Measurements from ENCODE around the gene MGAT5B.
A peak's percentile ranks its signal among the peaks of the same experiment; 100 is the strongest.
"Not testable (repeated sequence)": the region's sequence is repeated elsewhere in the genome, so short reads cannot be mapped to it uniquely, and the experiment has no call there.

MGAT5B gene, protein sequence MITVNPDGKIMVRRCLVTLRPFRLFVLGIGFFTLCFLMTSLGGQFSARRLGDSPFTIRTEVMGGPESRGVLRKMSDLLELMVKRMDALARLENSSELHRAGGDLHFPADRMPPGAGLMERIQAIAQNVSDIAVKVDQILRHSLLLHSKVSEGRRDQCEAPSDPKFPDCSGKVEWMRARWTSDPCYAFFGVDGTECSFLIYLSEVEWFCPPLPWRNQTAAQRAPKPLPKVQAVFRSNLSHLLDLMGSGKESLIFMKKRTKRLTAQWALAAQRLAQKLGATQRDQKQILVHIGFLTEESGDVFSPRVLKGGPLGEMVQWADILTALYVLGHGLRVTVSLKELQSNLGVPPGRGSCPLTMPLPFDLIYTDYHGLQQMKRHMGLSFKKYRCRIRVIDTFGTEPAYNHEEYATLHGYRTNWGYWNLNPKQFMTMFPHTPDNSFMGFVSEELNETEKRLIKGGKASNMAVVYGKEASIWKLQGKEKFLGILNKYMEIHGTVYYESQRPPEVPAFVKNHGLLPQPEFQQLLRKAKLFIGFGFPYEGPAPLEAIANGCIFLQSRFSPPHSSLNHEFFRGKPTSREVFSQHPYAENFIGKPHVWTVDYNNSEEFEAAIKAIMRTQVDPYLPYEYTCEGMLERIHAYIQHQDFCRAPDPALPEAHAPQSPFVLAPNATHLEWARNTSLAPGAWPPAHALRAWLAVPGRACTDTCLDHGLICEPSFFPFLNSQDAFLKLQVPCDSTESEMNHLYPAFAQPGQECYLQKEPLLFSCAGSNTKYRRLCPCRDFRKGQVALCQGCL

DNA sequence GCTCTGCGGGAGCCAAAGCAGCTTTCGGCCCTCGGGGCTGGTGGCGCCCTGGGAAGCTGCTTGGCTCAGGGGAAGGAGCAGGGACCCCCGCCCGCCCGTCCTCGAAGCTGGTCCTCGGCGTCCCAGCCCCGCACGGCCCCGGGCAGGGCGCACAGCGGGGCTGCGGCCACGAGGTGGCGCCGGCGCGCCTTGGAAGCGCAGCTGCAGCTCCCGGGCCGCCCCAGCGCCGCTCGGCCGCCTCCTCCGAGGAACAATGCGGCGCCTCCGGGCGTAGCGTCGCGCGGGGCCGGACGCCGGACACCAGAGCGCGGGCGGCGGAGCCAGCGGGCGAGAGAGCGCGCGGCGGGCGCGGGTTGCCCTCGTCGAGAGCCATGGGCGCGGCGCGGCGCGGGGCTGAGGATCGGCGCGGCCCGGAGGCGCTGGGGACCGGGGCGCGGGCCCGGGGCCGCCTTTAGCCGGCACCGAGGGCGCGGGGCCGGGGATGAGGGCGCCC lies at the start of gene MGAT5B:
MGAT5B (plus strand) TSS at position 229 of the 493 bp plus-strand sequence. CDS start 626 bp downstream, outside the sequence.
- FAIRE-seq (peak; percentile 98), DNase-seq (ENCODE audit: insufficient read length, low spot score) (peak; percentile 90)

GRCh38 chr17:76820039-76820438 lies 48.2 kb upstream of the MGAT5B start:
- no peak for DNase-seq (ENCODE audit: insufficient read length, low spot score)
- FAIRE-seq = no peak

DNA sequence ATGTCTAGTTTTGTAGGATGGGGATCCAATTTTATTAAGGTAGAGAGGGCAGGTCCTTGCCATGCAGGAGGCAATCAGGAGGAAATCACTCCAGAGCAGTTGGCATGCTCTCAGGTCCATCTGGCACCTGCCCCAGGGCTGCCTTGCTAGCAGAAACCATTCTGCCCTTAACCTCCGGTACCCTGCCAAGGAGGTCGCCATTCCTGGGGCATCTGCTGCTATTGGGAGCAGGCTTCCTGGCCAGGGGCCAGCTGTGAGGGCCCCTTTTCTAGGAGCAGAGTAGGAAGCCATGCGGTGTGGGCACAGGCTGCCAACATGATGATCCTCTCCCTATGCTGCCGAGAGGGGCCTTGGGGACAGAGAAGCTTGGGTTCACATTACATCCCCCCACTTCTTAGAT lies 47.6 kb upstream of the MGAT5B start:
- FAIRE-seq (no peak), DNase-seq (ENCODE audit: insufficient read length, low spot score) (no peak)

DNA sequence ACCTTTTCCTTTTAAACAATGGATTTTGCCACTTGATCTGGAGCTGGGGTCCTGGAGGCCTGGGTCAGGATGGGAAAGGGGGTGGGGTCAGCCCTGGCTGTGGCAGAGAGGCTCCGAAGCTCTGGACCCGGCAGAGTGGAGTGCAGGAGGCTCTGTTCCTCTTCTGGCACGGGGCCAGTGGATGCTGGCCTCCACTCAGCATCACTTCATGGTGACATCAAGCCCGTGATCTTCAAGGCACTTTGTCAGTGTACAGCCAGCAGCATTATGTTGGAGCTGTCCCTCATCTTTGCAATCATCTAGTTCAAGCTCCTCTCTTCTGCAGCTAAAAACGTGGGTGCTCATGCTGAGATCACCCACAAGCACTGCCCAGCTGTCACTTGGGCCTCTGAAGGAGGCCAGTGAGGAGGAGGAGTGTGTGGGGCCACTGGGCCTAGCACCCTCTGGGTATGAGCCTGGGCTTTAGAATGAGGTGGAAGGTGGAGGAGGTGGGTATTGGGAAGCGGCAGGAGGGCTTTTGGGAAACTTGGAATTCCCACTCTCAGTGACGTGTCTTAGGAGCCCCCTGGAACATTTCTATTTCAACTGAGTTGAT lies 45.9 kb upstream of the MGAT5B start:
- DNase-seq (ENCODE audit: insufficient read length, low spot score) (no peak), FAIRE-seq (peak; percentile 80)

- DNase-seq (ENCODE audit: insufficient read length, low spot score) (no peak), FAIRE-seq (no peak)
Measured at GRCh38 chr17:76824093-76824492, 44.1 kb upstream of the MGAT5B start.

DNA sequence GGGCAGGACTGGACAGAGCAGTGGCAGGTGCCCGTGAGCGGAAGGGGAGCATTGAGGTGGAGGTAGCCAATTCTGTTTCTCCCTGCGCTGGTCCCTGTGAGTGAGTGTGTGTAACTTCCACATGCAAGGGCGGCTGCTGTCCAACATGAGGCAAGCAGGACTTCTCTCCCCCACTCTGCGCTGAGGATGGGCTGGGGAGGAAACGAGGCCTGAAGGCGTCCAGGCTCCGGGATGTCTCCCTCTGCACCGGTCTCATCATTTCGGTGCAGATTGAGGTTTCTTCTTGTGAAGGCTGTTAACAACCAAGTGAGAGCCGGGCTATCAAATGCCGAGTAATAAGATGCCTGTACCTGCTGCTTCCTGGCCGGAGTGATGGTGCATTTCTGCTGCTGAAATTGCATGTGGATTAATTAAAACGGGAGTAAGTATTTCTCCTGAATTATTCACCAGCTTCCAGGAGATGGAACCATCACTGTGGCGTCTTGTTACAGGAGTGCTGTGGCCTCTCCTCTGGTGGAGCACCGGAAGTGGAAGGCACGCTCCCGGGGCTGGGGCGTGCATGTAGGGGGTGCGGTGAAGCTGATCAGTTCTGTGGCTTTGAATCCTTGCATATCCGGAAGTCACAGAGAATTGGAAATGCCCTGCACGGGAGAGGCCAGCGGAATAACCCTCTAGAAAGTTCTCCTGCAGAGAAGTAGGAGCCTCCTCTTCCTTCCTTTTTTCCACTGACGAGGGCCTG lies 41.7 kb upstream of the MGAT5B start:
- FAIRE-seq (no peak), DNase-seq (ENCODE audit: insufficient read length, low spot score) (no peak)

DNA sequence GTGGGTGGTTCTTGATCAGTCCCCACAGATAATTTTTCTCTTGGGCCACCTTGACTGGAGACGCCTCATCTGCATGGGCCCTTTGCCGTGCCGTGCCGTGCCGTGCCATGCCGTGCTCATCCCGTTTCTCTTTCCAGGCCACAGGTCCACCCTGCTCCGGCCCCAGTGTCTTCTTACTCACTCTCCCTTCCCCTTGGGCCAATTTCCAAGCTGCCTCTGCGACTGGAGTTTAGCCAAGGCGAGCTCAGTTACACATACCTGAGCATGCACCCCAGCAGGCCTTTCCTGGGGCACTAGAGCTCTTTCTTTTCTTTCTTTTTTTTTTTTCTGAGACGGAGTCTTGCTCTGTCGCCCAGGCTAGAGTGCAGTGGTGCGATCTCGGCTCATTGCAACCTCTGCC lies 40.5 kb upstream of the MGAT5B start:
- DNase-seq (ENCODE audit: insufficient read length, low spot score) = no peak
- no peak for FAIRE-seq

GRCh38 chr17:76830987-76831715 lies 37.1 kb upstream of the MGAT5B start:
- DNase-seq (ENCODE audit: insufficient read length, low spot score) (no peak), FAIRE-seq (no peak)

- FAIRE-seq (no peak), DNase-seq (ENCODE audit: insufficient read length, low spot score) (no peak)
Measured at GRCh38 chr17:76833034-76833644, 35.1 kb upstream of the MGAT5B start.

GRCh38 chr17:76833747-76834146 lies 34.5 kb upstream of the MGAT5B start:
- no peak for FAIRE-seq
- DNase-seq (ENCODE audit: insufficient read length, low spot score) = no peak

GRCh38 chr17:76834870-76835269 lies 33.3 kb upstream of the MGAT5B start:
- DNase-seq (ENCODE audit: insufficient read length, low spot score) = no peak

DNA sequence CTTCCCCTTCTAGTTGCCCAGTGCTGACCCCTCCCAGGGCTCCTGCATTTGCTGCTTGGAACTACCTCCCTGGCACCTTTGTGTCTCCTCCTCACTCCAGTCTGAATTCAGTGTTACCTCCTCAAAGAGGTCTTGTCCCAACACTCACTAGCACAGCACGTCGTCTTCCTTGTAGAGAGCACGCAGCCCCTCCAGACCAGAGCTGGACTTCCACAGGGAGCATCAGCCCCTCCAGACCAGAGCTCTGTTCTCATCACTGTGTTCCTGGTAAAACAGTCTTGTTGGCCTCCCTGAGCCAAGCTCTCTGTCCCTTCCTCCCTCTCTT lies 27.8 kb upstream of the MGAT5B start:
- FAIRE-seq = peak; percentile 38

More at GRCh38 chr17:76834870-76835269, 33.3 kb upstream of the MGAT5B start:
- no peak for FAIRE-seq

DNA sequence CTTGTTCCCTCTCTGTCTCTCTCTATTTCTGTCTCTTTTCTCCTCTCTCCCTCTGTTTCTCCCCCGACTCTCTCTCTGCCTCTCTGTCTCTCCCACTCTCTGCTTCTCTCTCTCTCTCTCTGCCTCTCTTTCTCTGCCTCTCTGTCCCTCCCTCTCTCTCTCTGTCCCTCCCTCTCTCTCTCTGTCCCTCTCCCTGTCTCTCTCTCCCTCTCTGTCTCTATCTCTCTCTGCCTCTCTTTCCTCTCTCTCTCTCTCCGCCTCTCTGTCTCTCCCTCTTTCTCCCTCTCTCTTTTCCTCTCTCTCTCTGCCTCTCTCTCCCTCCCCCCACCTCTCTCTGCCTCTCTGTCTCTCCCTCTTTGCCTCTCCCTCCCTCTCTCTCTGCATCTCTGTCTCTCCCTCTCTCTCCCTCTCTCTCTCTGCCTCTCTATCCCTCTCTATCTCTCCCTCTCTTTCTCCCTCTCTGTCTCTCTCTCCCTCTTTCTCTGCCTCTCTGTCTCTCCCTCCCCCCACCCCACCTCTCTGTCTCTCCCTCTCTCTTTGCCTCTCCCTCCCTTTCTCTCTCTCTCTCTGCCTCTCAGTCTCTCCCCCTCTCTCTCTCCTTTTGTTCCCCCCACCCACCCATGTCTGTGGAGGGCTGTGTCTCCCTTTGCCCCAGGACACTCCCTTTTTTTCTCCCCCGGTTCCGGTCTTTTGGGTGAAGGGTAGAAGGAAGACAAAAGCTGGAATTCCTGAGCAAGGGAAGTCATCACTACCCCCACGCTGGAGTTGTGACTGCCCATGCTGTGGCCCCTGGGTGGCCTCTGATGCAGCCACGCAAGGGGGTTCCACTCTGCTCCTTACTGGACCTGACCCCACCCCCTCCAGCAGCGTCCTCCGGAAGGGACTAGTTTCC lies 27.1 kb upstream of the MGAT5B start:
- DNase-seq (ENCODE audit: insufficient read length, low spot score) = peak; percentile 54
- no peak for FAIRE-seq

More for the DNA sequence above, 27.8 kb upstream of the MGAT5B start:
- DNase-seq (ENCODE audit: insufficient read length, low spot score) = no peak

DNA sequence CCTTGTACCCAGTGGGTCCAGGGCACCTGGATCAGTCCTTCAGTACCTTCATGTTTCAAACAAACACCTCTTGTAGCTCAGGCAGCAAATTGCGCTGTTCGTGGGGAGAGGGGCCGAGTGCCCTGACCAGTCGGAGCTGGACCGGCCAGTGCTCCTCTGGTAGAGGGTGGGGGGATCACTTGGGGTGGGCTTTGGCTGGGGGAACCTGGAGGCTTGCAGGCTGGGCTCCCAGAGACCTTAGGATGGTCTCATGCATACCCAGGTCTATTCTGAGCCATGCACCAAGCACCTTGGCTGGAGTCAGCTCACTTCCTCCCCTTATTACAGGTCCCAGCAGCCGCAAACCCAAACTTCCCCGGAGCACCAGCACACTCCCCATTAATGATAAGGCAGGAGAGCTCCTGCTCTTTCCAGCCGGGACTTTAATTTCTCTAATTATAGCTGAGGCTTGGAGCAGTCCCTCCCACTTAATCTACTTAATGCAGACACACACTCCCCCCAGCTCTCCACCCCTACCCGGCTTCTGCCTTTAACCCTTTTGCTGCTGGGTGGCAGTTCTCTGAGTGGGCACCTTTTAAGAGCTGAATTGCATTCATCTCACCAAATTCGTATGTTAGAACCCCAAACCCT lies 26.3 kb upstream of the MGAT5B start:
- DNase-seq (ENCODE audit: insufficient read length, low spot score) (no peak), FAIRE-seq (no peak)

GRCh38 chr17:76843068-76843467 lies 25.1 kb upstream of the MGAT5B start:
- not testable (repeated sequence) for FAIRE-seq; DNase-seq (ENCODE audit: insufficient read length, low spot score)

GRCh38 chr17:76843703-76844484 lies 24.3 kb upstream of the MGAT5B start:
- no peak for DNase-seq (ENCODE audit: insufficient read length, low spot score)

DNA sequence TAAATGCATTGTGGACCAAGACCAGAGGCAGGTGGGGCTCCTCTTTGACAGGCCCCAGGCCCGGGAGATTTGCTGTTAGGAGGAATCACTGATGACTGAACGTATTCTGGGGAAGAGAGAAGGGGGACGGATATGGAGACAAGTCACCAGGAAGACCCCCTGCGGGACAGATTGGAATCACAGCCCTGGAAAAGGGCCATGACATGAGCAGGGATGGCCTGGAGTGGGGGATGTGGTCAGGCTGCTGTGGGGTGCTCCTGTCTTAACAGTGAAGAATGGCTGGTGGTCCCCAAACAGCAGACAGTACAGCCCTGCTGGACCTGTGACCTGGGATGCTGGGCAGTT lies 23.7 kb upstream of the MGAT5B start:
- DNase-seq (ENCODE audit: insufficient read length, low spot score) (no peak), FAIRE-seq (peak; percentile 13)

More at GRCh38 chr17:76843703-76844484, 24.3 kb upstream of the MGAT5B start:
- peak; percentile 66 for FAIRE-seq

All from HTR-8/SVneo (cell line).